ENCODE results near the gene ZC3HAV1. TPM values are rescaled to one million over a fixed set of nuclear protein-coding genes. Genes with fewer than 3 reads are reported as not detected.

ZC3HAV1 gene
- total and polyA plus RNA-seq, 2 of the 4 experiments (the other 2 are of a cell fraction): 9.9 to 22.4 TPM

DNA sequence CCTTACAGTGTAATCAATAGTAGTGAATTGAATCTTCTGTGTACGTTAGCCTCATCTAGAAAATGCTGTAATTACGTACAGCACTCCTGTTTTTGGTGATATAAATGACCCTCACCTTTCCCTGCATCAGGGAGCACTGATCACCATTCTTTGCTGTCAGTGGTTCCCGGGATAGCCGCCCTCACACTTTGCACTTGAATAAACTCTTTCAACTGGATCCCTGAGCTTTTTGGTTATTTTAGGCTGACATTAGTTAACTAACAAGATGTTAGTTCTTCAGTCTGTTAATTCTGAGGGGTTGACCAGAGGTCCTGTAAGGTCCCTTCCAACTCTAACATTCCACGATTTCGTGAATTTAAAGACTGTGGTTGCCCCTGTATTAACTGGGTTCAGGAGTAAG is 23.4 kb upstream of the ZC3HAV1 start:
- no TSS peak for BruUV-seq (replicated peaks)
- dilution Hi-C loops (cut with HindIII; ENCODE audit: low sequenced_read_pairs, unreplicated experiment): no loop called here

More for the DNA sequence above, 23.4 kb upstream of the ZC3HAV1 start:
- H2BK15ac ChIP-seq (ENCODE audit: low read depth, low read length): no peak overlapping the region
- intact Hi-C loops (cut with micrococcal nuclease) (loop anchor here (2.0 to 5.0 kb wide), 2 partner anchors 58 to 99 kb away; partner anchors contain the start of gene UBN2), in situ Hi-C loops (cut with MboI; ENCODE audit: low sequenced_read_pairs) (no loop called here)
- peak overlapping the region; percentile 60 for H3K4me2 ChIP-seq (ENCODE audit: low read depth, low read length)
- CTCF ChIA-PET: interaction anchor here (1.2 to 1.3 kb wide), 2 partner anchors 10 to 58 kb away, joined by 5 read pairs; no protein-coding TSS in a partner anchor
- H3K9me1 ChIP-seq (ENCODE audit: insufficient read depth, low read length): no peaks in the 10 kb centered on the region
- H3K4me3 ChIP-seq (ENCODE audit: insufficient read depth, low read depth, low read length): peak overlapping the region; percentile 58; the same call in 1 of the 2 replicates
- H2BK120ac ChIP-seq (ENCODE audit: low read depth, low read length): no peak overlapping the region
- H2AFZ ChIP-seq (replicated peaks; ENCODE audit: low read length, poor library complexity): peak overlapping the region; percentile 76
- H4K20me1 ChIP-seq (ENCODE audit: insufficient read depth, low read length): no peaks in the 10 kb centered on the region
- WGBS, 2 experiments (ENCODE audit: extremely low coverage in 2 of 2, insufficient read length in 1 of 2): no CpG with 5 or more reads among the region's 6 CpGs
- H3K79me1 ChIP-seq (ENCODE audit: low read depth in 1 of 2, low read length in 2 of 2): peaks cover 0 to 5% of the 10 kb centered on the region in 2 experiments; a peak in 1 of 4 replicates
- peak overlapping the region; percentile 47 to 90 for H4K8ac ChIP-seq (ENCODE audit: low read depth in 2 of 2, low read length in 2 of 2)
- H3K27me3 ChIP-seq (ENCODE audit: control insufficient read depth, insufficient read depth, low read length): peaks cover 2% of the 10 kb centered on the region; the same call in 1 of the 2 replicates
- TF ChIP-seq FOS (IDR thresholded peaks at IDR 0.05; ENCODE audit: low read depth, low read length) (no peak), RCOR1 (IDR thresholded peaks at IDR 0.05; ENCODE audit: insufficient replicate concordance, low read length) (no peak), MAZ (IDR thresholded peaks at IDR 0.05; ENCODE audit: borderline replicate concordance, low read depth, low read length) (no peak), POLR2A (IDR thresholded peaks at IDR 0.05; ENCODE audit: low read depth, low read length) (no peak), MXI1 (IDR thresholded peaks at IDR 0.05; ENCODE audit: borderline replicate concordance, low read depth, low read length) (no peak), NFE2L2 (IDR thresholded peaks at IDR 0.05; ENCODE audit: low read depth, low read length) (no peak), SMC3 (IDR thresholded peaks at IDR 0.05; ENCODE audit: low read depth, low read length) (no peak), CEBPB (IDR thresholded peaks at IDR 0.05; ENCODE audit: low read depth, low read length) (no peak), CHD1 (IDR thresholded peaks at IDR 0.05; ENCODE audit: low read depth, low read length) (no peak), MAFK (IDR thresholded peaks at IDR 0.05; ENCODE audit: low read depth, low read length) (no peak), RFX5 (IDR thresholded peaks at IDR 0.05; ENCODE audit: low read depth, low read length) (no peak)
- TF ChIP-seq, protein P1, sequence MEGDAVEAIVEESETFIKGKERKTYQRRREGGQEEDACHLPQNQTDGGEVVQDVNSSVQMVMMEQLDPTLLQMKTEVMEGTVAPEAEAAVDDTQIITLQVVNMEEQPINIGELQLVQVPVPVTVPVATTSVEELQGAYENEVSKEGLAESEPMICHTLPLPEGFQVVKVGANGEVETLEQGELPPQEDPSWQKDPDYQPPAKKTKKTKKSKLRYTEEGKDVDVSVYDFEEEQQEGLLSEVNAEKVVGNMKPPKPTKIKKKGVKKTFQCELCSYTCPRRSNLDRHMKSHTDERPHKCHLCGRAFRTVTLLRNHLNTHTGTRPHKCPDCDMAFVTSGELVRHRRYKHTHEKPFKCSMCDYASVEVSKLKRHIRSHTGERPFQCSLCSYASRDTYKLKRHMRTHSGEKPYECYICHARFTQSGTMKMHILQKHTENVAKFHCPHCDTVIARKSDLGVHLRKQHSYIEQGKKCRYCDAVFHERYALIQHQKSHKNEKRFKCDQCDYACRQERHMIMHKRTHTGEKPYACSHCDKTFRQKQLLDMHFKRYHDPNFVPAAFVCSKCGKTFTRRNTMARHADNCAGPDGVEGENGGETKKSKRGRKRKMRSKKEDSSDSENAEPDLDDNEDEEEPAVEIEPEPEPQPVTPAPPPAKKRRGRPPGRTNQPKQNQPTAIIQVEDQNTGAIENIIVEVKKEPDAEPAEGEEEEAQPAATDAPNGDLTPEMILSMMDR (conservative IDR thresholded peaks at IDR 0.05; ENCODE audit: low read depth, low read length): no peak
- TF ChIP-seq, protein P2, sequence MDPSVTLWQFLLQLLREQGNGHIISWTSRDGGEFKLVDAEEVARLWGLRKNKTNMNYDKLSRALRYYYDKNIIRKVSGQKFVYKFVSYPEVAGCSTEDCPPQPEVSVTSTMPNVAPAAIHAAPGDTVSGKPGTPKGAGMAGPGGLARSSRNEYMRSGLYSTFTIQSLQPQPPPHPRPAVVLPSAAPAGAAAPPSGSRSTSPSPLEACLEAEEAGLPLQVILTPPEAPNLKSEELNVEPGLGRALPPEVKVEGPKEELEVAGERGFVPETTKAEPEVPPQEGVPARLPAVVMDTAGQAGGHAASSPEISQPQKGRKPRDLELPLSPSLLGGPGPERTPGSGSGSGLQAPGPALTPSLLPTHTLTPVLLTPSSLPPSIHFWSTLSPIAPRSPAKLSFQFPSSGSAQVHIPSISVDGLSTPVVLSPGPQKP (IDR thresholded peaks at IDR 0.05; ENCODE audit: borderline replicate concordance, low read depth, low read length): no peak
- no peak overlapping the region for H3K14ac ChIP-seq (replicated peaks; ENCODE audit: low read depth, low read length)
- no peak overlapping the region for H2BK20ac ChIP-seq (ENCODE audit: low read depth, low read length)
- no peak overlapping the region for H2AK9ac ChIP-seq (replicated peaks; ENCODE audit: low read depth, low read length, poor library complexity)
- H3K56ac ChIP-seq (ENCODE audit: extremely low read depth, insufficient read depth, low read length): no peak overlapping the region
- no peak overlapping the region for H4K91ac ChIP-seq (ENCODE audit: insufficient read depth, low read depth, low read length)
- H3K18ac ChIP-seq (ENCODE audit: low read depth, low read length): no peak overlapping the region
- POLR2A ChIA-PET (ENCODE audit: unreplicated experiment): interaction anchor here (1.4 kb wide), 1 partner anchor 13 kb away, joined by 4 read pairs; no protein-coding TSS in a partner anchor
- H3K4ac ChIP-seq (ENCODE audit: low read depth, low read length): no peak overlapping the region
- H2BK5ac ChIP-seq (ENCODE audit: low read depth, low read length, poor library complexity, severe bottlenecking): no peak overlapping the region
- no peaks in the 10 kb centered on the region for H3K9me3 ChIP-seq (ENCODE audit: control insufficient read depth, insufficient read depth, low read length)
- H3K27ac ChIP-seq (ENCODE audit: insufficient read depth, low read length): no peak overlapping the region
- peak overlapping the region; percentile 62; the same call in 1 of the 2 replicates for H4K5ac ChIP-seq (ENCODE audit: low read depth, low read length)
- no peaks in the 10 kb centered on the region for H3K4me1 ChIP-seq (ENCODE audit: control insufficient read depth, insufficient read depth, low read length)
- DNase-seq (no peak), ATAC-seq (ENCODE audit: low read depth) (peak; percentile 7)
- H3K36me3 ChIP-seq (ENCODE audit: control insufficient read depth, insufficient read depth, low read length): 0 out of 2 replicates have a peak, but pooled peaks cover 1% of the 10 kb centered on the region
- H3K23ac ChIP-seq (ENCODE audit: low read depth, low read length): no peak overlapping the region; the same call in 1 of the 2 replicates
- no peak overlapping the region for H3K9ac ChIP-seq (ENCODE audit: low read depth, low read length)
- H2AK5ac ChIP-seq (ENCODE audit: low read depth, low read length): no peak overlapping the region
